AG08395 (cell line): ENCODE data around the gene ABHD11.

Experiments used
- DNase-seq: peaks from one replicate; pipeline ENCODE4 v3.0.0; 2012; ENCODE audit warnings: mixed read lengths, low spot score

ABHD11 gene

DNA sequence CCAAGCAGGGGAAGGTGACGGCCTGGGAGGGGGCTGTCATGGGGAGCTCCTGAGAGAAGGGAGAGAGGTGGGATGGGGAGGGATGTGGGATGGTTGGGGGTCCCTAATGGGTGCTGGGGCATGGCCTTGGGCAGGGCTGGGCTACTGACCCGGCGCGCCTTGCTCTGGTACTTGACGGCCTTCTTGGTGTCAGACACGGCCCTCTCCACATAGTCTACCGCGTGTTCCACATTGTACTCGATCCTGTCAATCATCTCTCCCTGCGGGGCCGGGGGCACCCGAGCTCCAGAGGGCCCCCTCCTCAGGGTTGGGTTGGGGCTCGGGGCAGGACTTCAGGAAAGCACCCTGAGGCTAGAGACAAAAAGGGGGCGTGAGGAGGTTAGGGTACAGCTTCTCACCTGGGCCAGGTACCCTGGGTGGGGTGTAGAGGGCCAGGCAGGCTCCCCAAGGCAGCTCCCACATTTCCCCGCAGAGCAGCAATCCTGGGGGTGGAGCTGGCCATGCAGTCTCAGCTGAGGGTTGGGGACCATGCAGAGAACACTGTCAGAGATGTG, 37.9 kb downstream of the ABHD11 start:
- DNase-seq, result no peak

DNA sequence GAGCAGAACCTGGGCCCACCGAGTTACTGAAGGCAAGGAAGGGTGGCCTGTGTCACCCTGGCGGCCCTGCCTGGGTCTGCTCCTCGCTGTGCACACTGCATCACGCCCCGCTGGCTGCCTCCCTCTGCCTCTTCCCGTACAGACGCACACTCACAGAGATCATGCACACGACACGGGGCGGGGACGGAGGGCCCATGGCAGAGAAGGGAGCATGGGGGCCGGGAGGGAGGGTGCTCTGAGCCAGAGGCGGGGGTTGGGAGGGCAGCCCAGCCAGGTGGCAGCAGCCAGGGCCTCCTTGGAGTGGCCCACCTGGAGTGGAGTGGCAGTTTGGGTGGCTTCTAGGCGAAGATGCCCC, 38.6 kb downstream of the ABHD11 start:
- no peak for DNase-seq

DNA sequence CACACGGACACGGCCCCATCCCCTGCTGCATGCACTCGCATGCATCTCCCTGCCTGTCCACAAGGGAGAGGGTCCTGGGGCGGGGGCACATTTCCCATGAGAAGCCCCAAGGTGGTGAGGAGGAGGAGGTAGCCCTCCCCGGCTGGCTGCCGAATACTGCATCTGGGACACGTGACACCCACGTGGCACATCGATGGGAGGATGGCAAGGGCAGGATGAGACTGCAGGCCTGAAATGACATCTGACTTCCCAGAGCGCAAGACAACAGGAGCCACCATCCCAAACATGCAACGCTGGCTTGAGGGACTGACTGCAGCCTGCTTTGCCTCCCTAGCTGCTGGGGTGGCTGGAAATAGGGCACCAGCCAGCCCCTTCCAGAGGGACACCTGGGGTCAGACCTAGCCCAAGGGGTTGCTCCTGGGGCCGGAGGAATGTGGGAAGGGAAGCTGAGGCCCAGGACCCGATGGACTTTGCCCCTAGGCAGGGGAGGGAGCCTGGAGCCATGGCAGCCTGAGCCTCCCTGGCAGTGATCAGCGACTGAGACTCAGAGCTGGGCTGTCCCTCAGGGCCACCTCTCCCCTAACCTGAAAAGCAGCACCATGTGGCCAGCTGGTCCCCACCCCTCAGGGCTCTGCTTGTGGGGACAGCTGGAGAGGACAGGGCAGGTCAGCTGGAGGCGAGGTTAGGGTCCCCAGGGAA, 39.1 kb downstream of the ABHD11 start:
- no peak for DNase-seq

DNA sequence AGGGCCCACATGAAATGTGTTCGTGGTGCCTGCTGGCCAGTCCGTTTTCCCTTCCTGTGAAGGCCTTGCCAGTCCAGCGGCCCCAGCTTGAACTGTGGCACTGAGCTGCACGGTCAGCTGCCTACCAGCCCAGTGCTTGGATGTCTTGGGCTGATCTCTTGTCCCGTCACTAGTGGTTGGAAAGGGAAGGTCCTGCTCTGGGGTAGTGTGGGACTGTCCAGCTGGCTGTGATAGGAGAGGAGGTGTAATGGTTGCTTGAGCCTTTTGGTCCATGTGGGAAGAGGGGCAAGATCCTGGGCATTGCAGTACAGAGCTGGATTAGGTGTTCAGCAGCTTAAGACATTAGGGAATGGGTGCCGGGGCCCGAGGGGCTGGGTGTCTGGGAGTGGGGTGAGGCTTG, 40.2 kb downstream of the ABHD11 start:
- DNase-seq, result no peak

DNA sequence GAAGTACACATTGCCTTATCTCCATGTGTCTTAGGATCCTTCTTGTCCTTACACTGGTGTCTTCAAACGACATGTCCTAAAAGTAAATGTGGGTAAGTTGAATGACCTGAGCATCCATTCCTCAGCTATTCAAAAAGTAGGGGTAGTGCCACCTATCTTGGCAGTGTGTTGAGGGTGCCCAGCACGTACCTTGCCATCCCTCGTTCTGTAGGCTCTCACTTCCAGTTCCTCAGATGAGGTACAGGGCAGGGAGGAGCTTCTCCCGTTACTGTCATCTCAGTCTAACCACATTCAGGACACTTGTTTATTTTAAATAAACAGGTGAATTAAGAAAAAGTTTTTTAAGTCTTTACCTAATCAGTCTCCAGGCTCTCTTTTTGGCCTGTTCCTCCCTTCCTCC, 42.2 kb downstream of the ABHD11 start:
- no peak for DNase-seq

DNA sequence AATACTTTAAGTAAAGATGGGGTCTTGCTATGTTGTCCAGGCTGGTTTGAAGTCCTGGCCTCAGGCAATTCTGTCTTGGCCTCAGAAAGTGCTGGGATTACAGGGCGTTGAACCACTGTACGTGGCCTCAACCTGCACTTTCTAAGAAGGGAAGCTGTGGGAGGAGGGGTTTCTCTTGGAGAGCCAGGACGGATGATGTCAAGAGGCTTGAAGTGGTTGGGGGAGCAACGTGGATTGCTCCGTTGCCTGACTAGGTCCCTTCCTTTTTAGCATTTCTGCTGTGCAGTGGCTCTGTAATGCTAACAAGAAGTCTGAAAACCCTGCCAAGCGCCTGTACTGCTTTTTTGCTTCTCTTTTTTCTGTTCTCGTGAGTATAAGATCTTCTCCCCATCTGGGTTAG, 48.0 kb downstream of the ABHD11 start:
- DNase-seq, result no peak

DNA sequence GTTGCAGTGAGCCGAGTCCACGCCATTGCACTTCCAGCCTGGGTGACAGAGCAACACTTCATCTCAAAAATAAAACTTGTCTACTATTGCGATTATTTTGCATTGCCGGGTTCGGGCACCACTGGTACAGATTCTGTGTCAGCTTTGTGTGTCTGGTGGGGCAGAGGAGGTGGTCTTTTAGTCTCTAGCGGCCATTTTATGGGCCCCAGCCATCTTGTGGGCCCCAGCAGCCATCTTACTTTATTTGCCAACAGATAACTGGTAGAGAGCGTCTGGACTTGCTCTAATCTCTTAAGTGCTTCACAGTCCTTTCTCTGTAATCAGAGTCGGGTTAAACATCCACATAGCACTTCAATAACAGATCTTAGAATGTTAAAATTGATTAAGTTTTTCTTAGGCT, 50.3 kb downstream of the ABHD11 start:
- DNase-seq, result no peak
